ENCODE data around the gene LRRC2. TPM values are rescaled to one million over a fixed set of nuclear protein-coding genes. Genes with fewer than 3 reads are reported as not detected.
A peak's percentile ranks its signal among the peaks of the same experiment; 100 is the strongest.
"Not testable (repeated sequence)": the region's sequence is repeated elsewhere in the genome, so short reads cannot be mapped to it uniquely, and the experiment has no call there.

The LRRC2 gene
- total RNA-seq, 1 experiment from 2014 or later = 0.17 TPM

GRCh38 chr3:46535746-46536145 lies 30.4 kb downstream of the LRRC2 start:
- DNase-seq (ENCODE audit: low read depth) = no peak

GRCh38 chr3:46533091-46533490 lies 33.0 kb downstream of the LRRC2 start:
- DNase-seq (ENCODE audit: low read depth) = no peak

DNA sequence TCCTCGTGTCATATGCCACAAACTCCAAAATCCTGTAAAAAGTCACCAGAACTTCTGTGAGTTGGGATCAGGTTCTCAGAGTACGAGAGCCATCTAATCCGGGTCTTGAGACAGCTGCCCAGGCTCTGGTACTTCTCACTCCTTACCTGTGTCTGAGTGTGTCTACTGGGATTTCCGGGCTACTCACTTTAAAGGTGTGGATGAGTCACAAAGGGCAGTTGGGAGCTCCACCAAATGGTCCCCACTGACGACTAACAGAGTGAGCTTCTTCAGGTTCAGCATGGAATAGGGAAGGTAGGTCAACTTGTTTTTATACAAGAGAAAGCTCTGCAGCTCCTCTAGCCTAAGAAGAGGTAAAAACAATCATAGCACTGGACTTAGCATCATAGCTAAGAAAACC lies 38.9 kb downstream of the LRRC2 start:
- no peak for DNase-seq (ENCODE audit: low read depth)

DNA sequence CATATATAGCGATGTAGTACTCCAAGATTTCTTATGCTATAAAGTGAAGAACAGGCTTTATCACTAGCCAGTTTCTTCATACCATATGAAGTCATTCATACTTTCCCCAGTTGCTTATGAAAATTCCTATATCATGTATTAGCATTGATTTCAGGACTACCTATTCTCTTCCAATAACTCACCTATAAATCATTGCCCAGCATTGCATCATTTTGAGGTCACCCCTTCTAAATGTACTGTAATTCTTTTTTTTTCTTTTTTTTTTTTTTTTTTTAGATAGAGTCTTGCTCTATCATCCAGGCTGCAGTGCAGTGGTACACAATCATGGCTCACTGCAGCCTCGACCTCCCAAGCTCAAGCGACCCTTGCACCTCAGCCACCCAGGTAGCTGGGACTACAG lies 41.3 kb downstream of the LRRC2 start:
- DNase-seq (ENCODE audit: low read depth) = no peak

DNA sequence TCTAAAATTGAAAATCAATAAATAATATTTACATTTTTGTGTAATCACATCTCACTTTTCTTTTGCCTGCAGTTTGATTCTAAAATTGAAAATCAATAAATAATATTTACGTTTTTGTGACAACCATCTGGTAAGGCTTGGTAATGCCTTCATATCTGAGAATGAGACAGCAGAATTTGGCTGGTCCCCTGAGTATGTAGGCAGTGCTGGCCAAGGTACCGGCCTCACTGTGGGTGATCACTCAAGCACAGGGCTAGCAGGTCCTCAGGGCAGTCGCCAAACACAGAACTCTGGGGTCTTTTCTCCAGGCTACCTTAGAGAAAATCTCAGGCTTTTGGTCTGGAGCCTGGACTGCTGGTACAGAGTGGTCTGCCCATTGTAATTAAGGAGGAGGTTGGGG lies 42.1 kb downstream of the LRRC2 start:
- no peak for DNase-seq (ENCODE audit: low read depth)

GRCh38 chr3:46523556-46523955 lies 42.5 kb downstream of the LRRC2 start:
- no peak for DNase-seq (ENCODE audit: low read depth)

DNA sequence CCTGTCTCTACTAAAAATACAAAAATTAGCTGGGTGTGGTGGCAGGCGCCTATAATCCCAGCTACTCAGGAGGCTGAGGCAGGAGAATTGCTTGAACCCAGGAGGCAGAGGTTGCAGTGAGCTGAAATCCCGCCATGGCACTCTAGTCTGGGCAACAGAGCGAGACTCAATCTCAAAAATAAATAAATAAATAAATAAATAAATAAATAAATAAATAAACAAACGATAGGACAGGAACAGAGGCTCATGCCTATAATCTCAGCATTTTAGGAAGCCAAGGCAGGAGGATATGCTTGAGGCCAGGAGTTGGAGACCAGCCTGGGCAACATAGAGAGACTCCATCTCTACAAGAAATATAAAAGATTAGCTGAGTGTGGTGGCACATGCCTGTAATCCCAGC lies 43.9 kb downstream of the LRRC2 start:
- not testable (repeated sequence) for DNase-seq (ENCODE audit: low read depth)

DNA sequence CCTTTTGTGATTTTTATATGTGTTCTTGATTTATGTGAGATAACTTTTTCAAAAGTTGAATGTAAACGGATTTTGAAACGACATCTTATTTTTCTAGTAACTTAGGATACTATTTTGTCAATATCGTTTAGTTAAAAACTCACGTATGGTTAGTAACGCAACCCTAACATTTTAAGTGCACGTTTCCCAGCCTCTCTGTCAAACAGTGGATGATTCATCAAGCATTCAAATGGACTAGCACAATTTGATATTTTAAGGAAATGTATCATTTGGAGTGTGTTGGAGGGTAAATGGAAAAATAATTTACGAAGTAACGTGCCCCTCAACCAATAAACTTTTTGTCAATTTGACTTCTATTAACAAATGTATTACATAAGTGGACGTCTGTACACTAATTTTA lies 45.0 kb downstream of the LRRC2 start:
- DNase-seq (ENCODE audit: low read depth) = no peak

- DNase-seq (ENCODE audit: low read depth) = no peak
Observed at GRCh38 chr3:46520531-46520930, 45.6 kb downstream of the LRRC2 start.

DNA sequence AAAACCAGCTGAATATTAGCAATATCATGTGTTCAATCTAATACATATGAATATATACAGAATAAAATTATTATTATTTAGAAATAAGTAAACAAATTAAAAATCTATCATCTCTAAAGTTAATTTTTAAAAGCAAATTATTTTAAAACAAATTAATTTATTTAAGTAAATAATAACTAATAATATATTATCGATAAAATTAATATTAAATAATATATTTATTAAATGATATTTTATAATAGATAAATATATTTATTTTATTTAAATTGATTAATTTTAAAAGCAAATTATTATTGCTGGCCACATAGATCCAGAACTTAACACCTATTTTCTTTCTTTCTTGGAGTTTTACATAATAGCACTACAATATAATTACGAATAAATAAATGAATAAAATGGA lies 46.1 kb downstream of the LRRC2 start:
- no peak for DNase-seq (ENCODE audit: low read depth)

- DNase-seq (ENCODE audit: low read depth) = no peak
Observed at GRCh38 chr3:46517784-46518181, 48.3 kb downstream of the LRRC2 start.

DNA sequence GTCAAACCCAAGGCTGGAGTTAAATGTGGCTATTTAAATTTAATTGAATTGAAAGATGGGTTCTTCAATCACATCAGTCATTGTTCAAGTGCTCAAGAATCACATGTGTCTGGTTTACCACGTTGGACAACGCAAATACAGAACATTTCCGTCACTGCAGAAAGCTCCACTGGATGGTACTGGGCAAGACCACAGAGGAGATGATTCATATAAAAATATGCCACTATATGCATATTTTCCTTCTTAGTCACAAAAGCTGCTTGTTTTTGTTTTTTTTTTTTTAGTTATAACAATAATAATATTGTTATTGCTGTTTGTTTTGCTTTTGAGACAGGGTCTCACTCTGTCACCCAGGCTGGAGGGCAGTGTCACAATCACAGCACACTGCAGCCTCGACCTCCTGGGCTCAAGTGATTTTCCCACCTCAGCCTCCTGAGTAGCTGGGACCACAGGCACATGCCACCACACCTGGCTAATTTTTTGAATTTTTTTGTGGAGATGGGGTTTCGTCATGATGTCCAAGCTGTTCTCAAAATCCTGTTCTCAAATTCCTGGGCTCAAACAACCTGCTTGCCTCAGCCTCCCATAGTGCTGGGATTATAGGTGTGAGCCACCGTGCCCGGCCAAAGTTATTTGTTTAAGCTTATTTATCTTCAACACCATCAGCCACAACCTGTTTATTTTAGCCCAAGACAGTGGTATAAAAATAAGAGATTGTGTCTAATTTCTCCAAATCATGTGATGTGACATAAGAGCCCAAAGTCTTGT lies 48.9 kb downstream of the LRRC2 start:
- DNase-seq (ENCODE audit: low read depth) = peak; percentile 94

DNA sequence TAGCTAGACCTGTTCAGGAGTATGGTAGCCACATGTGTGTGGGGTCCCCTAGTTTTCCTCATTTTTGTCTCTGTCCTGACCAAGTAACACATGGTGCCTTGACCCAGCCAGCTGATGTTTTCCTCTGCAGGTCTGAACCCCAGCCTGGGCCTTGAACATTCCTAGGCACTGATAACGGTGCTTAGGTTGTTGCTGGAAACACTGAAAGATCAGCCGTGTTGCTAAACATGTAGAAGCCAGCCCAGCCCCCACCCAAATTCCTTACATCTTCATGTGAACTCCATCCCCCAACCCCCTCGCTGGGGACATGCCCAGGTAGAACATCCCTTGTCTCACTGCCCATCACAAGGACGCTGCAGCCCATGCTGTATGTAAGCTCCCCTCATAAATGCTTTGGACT lies 49.6 kb downstream of the LRRC2 start:
- peak; percentile 53 for DNase-seq (ENCODE audit: low read depth)

DNA sequence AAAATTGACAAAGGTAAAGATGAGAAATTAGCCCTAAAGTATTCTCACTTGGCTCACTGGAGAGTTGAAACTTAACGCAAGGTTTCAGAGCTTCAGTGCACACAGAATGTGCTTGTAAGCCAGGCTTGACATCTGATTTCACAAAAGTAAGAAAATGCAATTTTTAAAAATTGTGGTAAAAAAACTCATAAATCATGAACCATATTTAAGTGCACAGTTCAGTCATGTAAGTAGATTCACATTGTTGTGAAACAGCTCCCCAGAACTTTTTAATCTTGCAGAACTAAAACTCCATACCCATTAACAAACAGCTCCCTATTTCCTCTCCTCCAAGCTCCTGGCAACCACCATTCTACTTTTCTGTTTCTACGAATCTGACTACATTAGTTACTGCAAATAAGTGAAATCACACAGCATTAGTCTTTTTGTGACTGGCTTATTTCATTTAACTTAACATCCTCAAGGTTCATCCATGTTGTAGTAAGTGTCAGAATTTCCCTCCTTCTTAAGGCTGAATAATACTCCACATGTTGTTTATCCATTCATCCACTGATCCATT lies 53.8 kb downstream of the LRRC2 start:
- no peak for DNase-seq (ENCODE audit: low read depth)

- no peak for DNase-seq (ENCODE audit: low read depth)
Observed at GRCh38 chr3:46509661-46510187, 56.4 kb downstream of the LRRC2 start.

DNA sequence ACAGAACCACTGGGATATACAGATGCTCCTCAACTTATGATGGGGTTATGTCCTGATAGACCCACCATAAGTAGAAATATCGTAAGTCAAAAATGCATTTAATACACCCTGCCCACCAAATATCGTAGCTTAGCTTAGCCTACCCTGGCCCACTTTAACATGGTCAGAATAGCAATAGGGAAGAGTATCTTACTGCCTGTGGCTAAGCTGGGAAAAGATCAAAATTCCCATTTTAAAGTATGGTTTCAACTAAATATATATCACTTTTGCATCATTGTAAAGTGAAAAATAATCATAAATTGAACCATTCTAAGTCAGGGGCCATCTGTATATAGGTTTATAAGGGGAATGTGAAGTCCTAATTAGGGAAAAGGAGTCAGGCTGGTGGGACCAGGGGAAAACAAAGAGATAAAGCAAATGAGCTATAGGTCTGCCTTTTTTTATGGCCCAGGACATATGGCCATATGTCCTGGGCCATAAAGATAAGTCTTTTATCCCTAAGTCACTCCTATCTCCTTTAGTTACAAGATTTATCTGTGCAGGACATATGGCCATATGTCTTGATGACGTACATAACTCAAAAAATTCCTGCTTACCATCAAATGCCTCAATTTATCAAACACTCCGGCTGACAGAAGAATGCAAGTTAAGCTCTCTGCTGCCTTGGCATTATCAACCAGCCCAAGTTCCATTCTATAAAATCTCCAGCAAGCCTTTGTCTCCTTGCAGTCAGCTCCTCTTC lies 57.1 kb downstream of the LRRC2 start:
- DNase-seq (ENCODE audit: low read depth) = no peak

DNA sequence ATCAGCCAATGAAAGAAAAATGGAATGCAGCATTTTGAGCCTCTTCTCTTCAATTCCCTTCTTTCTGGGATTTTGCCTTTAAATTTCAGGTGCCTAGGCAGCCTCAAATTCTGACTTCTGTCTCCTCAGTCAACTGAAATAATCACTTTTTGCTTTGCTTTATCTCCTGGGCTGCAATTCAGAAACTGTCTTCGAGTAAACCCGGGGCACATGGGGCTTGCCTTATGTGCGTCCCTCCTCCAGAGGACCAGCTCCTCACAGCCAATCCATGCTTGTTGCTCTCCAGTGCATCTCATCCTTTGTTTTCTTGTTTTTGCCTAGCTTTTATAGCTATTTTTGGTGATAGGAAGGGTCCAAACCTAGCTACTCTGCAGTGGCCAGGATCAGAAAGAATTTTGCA lies 59.6 kb downstream of the LRRC2 start:
- no peak for DNase-seq (ENCODE audit: low read depth)

DNA sequence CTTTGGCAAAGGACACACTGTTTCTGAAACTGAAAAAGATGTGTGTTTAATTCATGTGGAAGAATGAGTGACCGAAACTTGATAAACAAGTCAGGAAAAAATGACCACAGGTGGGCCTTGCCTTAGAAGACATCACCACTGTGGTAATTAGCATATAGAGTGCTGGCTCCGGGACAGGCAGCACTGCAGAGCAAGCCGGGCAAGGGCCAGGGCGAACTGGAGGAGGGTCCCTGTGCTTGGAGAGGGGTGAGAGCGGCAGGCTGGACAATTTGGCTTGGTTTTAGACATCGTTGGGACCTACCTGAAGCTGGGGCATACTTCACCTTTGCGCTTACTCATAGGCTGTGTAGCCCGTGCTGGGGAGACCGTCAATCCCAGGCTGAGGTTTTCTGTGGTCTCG lies 60.1 kb downstream of the LRRC2 start:
- DNase-seq (ENCODE audit: low read depth) = no peak

DNA sequence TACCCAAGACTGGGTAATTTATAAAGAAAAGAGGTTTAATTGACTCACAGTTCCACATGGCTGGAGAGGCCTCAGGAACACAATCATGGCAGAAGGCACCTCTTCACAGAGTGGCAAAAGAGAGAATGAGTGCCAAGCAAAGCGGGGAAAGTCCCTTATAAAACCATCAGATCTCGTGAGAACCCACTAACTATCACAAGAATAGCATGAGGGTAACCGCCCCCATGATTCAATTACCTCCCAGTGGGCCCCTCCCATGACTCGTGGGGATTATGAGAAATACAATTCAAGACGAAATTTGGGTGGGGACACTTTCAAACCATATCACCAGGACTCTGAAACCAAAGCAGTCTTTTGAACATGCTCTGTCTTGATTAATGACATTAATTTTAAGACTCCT lies 61.3 kb downstream of the LRRC2 start:
- DNase-seq (ENCODE audit: low read depth) = peak; percentile 41

DNA sequence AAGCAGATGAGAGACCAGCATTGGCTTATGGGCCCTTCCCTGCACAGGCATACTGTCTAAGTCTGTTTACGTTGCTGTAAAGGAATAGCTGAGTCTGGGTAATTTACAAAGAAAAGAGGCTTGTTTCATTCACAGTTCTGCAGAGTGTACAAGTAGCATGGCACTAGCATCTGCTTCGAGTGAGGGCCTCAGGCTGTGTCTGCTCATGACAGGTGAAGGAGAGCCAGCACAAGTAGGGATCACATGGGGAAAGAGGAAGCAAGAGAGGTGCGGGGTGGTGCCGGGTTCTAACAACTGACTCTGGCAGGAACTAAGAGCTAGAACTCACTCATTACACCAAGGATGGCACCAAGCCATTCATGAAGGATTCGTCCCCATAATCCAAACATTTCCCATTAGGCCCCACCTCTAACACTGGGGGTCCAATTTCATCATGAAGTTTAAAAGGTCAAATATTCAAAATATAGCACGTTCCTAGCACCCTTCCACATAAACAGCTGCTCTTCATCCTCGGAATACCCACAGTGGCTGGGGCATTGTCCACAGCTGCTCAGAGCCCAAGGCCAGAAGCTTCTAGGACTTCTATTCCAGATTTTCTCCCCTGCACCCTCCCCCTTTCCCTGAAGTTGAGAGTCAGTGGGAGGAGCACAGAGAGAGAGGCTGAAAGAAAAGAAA lies 62.8 kb downstream of the LRRC2 start:
- DNase-seq (ENCODE audit: low read depth) = no peak

DNA sequence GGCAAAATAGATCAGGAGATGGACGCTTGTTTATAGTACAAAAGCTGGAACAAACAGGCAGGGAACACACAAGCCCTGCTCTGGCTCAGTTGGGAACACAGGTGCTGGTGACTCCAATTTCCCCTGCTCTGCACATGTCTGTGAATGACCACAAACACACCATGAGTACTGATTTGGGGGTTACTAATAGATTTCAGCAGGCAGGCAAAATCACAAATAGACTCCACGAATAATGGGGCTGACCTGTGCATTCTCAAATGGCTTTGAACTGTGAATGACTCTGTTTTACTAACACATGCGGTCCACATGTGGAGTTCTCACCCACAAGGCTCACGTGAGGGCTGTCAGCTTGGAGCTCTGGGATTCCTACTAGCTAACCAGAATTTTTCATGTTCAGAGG lies 64.4 kb downstream of the LRRC2 start:
- no peak for DNase-seq (ENCODE audit: low read depth)

Measured in M059J (cell line).